ENCODE measurements around the gene LIFR. TPM values are rescaled to one million over a fixed set of nuclear protein-coding genes. Genes with fewer than 3 reads are reported as not detected.

Gene LIFR
- total RNA-seq, 1 experiment from 2014 or later: 10.6 TPM

DNA sequence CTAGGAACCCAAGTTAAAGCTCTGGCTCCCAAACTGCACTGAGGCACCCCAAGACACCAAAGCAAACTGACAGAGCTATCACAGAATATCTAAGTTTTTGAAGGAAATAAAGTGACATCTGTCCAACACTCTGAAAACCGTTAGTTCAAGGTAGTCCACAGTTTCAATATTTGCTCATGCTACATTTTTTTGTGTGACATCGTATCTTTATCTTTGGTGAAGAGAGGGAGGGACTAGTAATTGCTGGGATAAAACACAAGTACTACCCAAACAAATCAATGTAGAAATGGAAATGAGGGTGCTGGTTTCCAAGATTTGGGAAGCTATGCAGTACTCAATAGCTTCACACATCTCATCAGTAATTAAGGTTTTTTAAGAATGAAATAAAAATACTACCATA is 20.6 kb downstream of the LIFR start:
- ChIA-PET CTCF (no interaction called here), RAD21 (ENCODE audit: low non-redundant PET in 1 of 2, low total read pairs in 2 of 2, uncharacterized antibody in 2 of 2, unreplicated experiment in 2 of 2) (no interaction called here), POLR2A (no interaction called here)
- Histone ChIP-seq H3K27me3 (ENCODE audit: insufficient read depth, low read length) (no peaks in the 10 kb centered on the region), H3K79me2 (ENCODE audit: insufficient read depth, low read length) (no peaks in the 10 kb centered on the region), H3K9me3 (ENCODE audit: control insufficient read depth in 1 of 2, insufficient read depth in 1 of 2, low read depth in 1 of 2, low read length in 2 of 2) (no peaks in the 10 kb centered on the region), H3K9ac (ENCODE audit: low read length) (no peak overlapping the region), H3K4me1 (ENCODE audit: control insufficient read depth in 1 of 2, insufficient read depth in 2 of 2, low read length in 2 of 2) (no peaks in the 10 kb centered on the region), H3K9me2 (ENCODE audit: insufficient read depth) (no peaks in the 10 kb centered on the region), H2AFZ (ENCODE audit: low read depth, low read length, poor library complexity, severe bottlenecking) (no peak overlapping the region), H3K4me2 (ENCODE audit: low read length) (no peak overlapping the region), H4K20me1 (ENCODE audit: insufficient read depth) (no peaks in the 10 kb centered on the region), H3K36me3 (ENCODE audit: control insufficient read depth in 1 of 2, insufficient read depth in 2 of 2, low read length in 2 of 2) (no peaks in the 10 kb centered on the region), H3K27ac (ENCODE audit: low read depth, low read length) (no peak overlapping the region), H3K4me3 (replicated peaks in 1 of 2; ENCODE audit: low read depth in 1 of 2, low read length in 2 of 2) (no peak overlapping the region)
- BruUV-seq (replicated peaks): no TSS peak
- TF ChIP-seq EZH2 (IDR thresholded peaks at IDR 0.05) (no peak), SIN3A (IDR thresholded peaks at IDR 0.05; ENCODE audit: low read depth) (no peak), POLR2AphosphoS5 (IDR thresholded peaks at IDR 0.05; ENCODE audit: low read depth, low read length) (no peak), SRF (IDR thresholded peaks at IDR 0.05; ENCODE audit: low read depth) (no peak), EZH2phosphoT487 (IDR thresholded peaks at IDR 0.05; ENCODE audit: borderline replicate concordance) (no peak), YY1 (IDR thresholded peaks at IDR 0.05; ENCODE audit: extremely low read depth, insufficient replicate concordance, low read depth, low read length) (no peak), ZFX (IDR thresholded peaks at IDR 0.05) (no peak), ELF1 (IDR thresholded peaks at IDR 0.05; ENCODE audit: borderline replicate concordance, low read depth) (no peak)
- TF ChIP-seq, protein P1, sequence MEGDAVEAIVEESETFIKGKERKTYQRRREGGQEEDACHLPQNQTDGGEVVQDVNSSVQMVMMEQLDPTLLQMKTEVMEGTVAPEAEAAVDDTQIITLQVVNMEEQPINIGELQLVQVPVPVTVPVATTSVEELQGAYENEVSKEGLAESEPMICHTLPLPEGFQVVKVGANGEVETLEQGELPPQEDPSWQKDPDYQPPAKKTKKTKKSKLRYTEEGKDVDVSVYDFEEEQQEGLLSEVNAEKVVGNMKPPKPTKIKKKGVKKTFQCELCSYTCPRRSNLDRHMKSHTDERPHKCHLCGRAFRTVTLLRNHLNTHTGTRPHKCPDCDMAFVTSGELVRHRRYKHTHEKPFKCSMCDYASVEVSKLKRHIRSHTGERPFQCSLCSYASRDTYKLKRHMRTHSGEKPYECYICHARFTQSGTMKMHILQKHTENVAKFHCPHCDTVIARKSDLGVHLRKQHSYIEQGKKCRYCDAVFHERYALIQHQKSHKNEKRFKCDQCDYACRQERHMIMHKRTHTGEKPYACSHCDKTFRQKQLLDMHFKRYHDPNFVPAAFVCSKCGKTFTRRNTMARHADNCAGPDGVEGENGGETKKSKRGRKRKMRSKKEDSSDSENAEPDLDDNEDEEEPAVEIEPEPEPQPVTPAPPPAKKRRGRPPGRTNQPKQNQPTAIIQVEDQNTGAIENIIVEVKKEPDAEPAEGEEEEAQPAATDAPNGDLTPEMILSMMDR (IDR thresholded peaks at IDR 0.05 in 2 of 3, conservative IDR thresholded peaks at IDR 0.05 in 1 of 3; ENCODE audit: borderline replicate concordance in 1 of 3, insufficient read depth in 1 of 3, low read depth in 2 of 3, low read length in 2 of 3): no peak
- TF ChIP-seq, protein P2, sequence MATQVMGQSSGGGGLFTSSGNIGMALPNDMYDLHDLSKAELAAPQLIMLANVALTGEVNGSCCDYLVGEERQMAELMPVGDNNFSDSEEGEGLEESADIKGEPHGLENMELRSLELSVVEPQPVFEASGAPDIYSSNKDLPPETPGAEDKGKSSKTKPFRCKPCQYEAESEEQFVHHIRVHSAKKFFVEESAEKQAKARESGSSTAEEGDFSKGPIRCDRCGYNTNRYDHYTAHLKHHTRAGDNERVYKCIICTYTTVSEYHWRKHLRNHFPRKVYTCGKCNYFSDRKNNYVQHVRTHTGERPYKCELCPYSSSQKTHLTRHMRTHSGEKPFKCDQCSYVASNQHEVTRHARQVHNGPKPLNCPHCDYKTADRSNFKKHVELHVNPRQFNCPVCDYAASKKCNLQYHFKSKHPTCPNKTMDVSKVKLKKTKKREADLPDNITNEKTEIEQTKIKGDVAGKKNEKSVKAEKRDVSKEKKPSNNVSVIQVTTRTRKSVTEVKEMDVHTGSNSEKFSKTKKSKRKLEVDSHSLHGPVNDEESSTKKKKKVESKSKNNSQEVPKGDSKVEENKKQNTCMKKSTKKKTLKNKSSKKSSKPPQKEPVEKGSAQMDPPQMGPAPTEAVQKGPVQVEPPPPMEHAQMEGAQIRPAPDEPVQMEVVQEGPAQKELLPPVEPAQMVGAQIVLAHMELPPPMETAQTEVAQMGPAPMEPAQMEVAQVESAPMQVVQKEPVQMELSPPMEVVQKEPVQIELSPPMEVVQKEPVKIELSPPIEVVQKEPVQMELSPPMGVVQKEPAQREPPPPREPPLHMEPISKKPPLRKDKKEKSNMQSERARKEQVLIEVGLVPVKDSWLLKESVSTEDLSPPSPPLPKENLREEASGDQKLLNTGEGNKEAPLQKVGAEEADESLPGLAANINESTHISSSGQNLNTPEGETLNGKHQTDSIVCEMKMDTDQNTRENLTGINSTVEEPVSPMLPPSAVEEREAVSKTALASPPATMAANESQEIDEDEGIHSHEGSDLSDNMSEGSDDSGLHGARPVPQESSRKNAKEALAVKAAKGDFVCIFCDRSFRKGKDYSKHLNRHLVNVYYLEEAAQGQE (IDR thresholded peaks at IDR 0.05; ENCODE audit: low read depth): no peak
- TF ChIP-seq, protein P3, sequence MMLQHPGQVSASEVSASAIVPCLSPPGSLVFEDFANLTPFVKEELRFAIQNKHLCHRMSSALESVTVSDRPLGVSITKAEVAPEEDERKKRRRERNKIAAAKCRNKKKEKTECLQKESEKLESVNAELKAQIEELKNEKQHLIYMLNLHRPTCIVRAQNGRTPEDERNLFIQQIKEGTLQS (IDR thresholded peaks at IDR 0.05): no peak
- TF ChIP-seq, protein P4, sequence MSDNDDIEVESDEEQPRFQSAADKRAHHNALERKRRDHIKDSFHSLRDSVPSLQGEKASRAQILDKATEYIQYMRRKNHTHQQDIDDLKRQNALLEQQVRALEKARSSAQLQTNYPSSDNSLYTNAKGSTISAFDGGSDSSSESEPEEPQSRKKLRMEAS (IDR thresholded peaks at IDR 0.05): no peak
- DNase-seq (ENCODE audit: low read depth, low spot score): no peak
- intact Hi-C loops (cut with micrococcal nuclease): no loop called here
- ATAC-seq: no peak

All from HCT116 (cell line).